HEK293T (cell line): ENCODE results near the gene SEMA4A.
"Not testable (repeated sequence)": the region's sequence is repeated elsewhere in the genome, so short reads cannot be mapped to it uniquely, and the experiment has no call there.

Source experiments
- ARNT ChIP-seq: fragments of 450-650 bp; IDR thresholded peaks from 2 replicates; pipeline ENCODE4 v1.6.1; 2017; ENCODE audit warnings: mild to moderate bottlenecking
- ELF4 ChIP-seq: fragments of 450-650 bp; IDR thresholded peaks from 2 replicates; pipeline ENCODE4 v1.6.1; 2017; ENCODE audit warnings: antibody characterized with exemption

GRCh38 chr1:156186347-156187177 lies 33.2 kb downstream of the SEMA4A start:
- not testable (repeated sequence) for TF ChIP-seq ELF4, ARNT
